Upper lobe of right lung (tissue), 1 donor: ENCODE data around the gene REEP5. TPM values are rescaled to one million over a fixed set of nuclear protein-coding genes. Genes with fewer than 3 reads are reported as not detected.

Source experiments
- ATAC-seq: fragments of 200-7000 bp; cut with Tn5 transposase; one replicate; pipeline ENCODE4 v1.9.1; 2020; ENCODE audit warnings: mild to moderate bottlenecking, moderate library complexity
- DNase-seq: peaks from one replicate; pipeline ENCODE4 v3.0.0-alpha.2; 2020
- H3K27ac ChIP-seq: fragments of 200-600 bp; one replicate; pipeline ENCODE4 v1.8.0; 2022
- H3K27me3 ChIP-seq: fragments of 200-600 bp; one replicate; pipeline ENCODE4 v1.8.0; 2022; ENCODE audit warnings: mild to moderate bottlenecking
- H3K36me3 ChIP-seq: fragments of 200-600 bp; one replicate; pipeline ENCODE4 v1.8.0; 2022
- H3K4me1 ChIP-seq: fragments of 200-600 bp; one replicate; pipeline ENCODE4 v1.8.0; 2022
- H3K4me3 ChIP-seq: fragments of 200-600 bp; one replicate; pipeline ENCODE4 v1.8.0; 2022; ENCODE audit warnings: mild to moderate bottlenecking
- H3K9me3 ChIP-seq: fragments of 200-600 bp; one replicate; pipeline ENCODE4 v1.8.0; 2022
- intact Hi-C: fragments of 100-400 bp; cut with DNase I; formaldehyde crosslinking; loops from one replicate; pipeline ENCODE4 v1.11.0; 2022
- total RNA-seq: library from RNA; stranded (reverse); fragmentation: NEBNext Ultra II Directional; extraction: Animal tissue kit (Norgen Biotek cat#: 25700); gene quantifications from one replicate; pipeline ENCODE4 v1.2.1, GENCODE V29; 2021
- TF ChIP-seq, protein P1 (sequence below): fragments of 200-600 bp; IDR thresholded peaks from one replicate; pipeline ENCODE4 v1.8.0; 2022; ENCODE audit warnings: antibody characterized with exemption
- donor health status: DM: no; HTN: yes; CAD: no; lungs with severe emphysema.

Gene REEP5
- total RNA-seq, 1 donor from 2014 or later = 108 TPM

DNA sequence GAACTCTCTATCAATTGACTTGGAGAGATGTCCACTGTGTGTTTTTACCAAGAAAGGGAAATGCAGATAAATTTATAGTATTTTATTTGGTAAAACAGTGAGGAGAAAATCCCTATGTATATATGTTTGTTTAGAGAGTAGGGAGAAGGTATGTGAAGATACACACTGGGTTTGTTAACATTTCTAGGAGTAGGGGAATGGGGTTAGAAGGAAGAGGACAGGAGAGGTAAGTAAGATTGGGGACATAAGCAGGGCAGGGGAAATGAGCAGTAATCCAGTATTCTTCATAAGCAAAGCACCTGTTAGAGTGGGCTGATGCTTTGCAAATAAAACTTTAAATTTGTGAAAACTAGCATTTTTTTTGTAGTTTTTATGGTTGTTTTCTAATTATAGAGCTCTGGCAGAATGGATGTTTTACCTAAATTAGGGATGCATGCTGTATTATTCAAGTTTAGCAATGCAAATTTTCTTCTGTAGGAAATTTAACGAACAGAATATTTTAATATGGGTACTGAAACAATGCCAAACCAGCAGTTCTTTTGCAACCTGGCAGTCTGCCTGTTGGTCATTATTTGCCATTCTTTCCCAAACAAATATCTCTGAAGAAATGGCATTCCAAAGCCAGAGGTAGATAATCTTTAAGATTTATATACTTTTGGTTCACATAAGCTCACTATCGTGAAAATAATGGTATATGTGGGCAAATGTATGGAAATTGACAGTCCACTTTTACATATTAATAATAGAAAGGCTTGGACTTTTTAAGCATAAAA is 35.2 kb upstream of the REEP5 start:
- Histone ChIP-seq H3K27ac (no peak overlapping the region), H3K36me3 (no peaks in the 10 kb centered on the region), H3K4me3 (no peak overlapping the region), H3K27me3 (no peaks in the 10 kb centered on the region), H3K9me3 (no peaks in the 10 kb centered on the region), H3K4me1 (peaks cover 31% of the 10 kb centered on the region)
- no peak for ATAC-seq
- TF ChIP-seq, protein P1, sequence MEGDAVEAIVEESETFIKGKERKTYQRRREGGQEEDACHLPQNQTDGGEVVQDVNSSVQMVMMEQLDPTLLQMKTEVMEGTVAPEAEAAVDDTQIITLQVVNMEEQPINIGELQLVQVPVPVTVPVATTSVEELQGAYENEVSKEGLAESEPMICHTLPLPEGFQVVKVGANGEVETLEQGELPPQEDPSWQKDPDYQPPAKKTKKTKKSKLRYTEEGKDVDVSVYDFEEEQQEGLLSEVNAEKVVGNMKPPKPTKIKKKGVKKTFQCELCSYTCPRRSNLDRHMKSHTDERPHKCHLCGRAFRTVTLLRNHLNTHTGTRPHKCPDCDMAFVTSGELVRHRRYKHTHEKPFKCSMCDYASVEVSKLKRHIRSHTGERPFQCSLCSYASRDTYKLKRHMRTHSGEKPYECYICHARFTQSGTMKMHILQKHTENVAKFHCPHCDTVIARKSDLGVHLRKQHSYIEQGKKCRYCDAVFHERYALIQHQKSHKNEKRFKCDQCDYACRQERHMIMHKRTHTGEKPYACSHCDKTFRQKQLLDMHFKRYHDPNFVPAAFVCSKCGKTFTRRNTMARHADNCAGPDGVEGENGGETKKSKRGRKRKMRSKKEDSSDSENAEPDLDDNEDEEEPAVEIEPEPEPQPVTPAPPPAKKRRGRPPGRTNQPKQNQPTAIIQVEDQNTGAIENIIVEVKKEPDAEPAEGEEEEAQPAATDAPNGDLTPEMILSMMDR = no peak
- no peak for DNase-seq
- intact Hi-C loops = no loop called here

DNA sequence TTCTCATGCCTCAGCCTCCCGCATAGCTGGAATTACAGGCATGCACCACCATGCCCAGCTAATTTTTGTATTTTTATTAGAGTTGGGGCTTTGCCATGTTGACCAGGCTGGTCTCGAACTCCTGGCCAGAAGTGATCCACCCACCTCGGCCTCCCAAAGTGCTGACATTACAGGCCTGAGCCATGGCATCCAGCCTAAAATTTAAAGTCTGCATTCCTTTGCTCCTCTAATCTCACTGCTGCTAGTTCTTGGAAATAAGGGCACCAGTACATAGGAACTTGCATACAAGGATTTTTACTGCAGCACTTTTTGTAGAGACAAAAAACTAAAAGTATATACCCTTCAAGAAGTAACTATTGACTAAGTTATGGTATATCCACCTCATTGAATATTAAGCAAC is 34.6 kb upstream of the REEP5 start:
- Histone ChIP-seq H3K27me3 (no peaks in the 10 kb centered on the region), H3K4me3 (no peak overlapping the region), H3K27ac (no peak overlapping the region), H3K4me1 (peaks cover 31% of the 10 kb centered on the region), H3K9me3 (no peaks in the 10 kb centered on the region), H3K36me3 (no peaks in the 10 kb centered on the region)
- intact Hi-C loops = no loop called here
- no peak for ATAC-seq
- DNase-seq = no peak
- TF ChIP-seq, protein P1 = no peak

DNA sequence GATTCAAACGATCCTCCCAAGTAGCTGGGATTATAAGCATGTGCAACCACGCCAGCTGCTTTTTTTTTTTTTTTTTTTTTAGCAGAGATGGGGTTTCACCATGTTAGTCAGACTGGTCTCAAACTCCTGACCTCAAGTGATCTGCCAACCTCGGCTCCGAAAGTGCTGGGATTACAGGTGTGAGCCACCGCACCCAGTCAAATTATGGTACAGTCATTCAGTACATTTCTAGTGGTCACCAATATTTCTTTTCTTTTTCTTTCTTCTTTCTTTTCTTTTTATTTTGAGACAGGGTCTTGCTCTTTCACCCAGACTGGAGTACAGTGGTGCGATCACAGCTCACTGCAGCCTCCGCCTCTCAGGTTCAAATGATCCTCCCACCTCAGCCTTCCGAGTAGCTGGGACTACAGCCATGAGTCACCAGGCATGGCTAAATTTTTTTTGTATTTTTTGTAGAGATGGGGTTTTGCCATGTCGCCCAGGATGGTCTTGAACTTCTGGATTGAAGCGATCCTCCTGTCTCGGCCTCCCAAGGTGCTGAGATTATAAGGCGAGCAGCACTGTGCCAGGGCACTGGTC is 29.2 kb upstream of the REEP5 start:
- Histone ChIP-seq H3K27me3 (no peaks in the 10 kb centered on the region), H3K36me3 (no peaks in the 10 kb centered on the region), H3K9me3 (no peaks in the 10 kb centered on the region), H3K27ac (no peak overlapping the region), H3K4me1 (no peaks in the 10 kb centered on the region), H3K4me3 (no peak overlapping the region)
- ATAC-seq = no peak
- TF ChIP-seq, protein P1 = no peak
- intact Hi-C loops = no loop called here
- no peak for DNase-seq

- intact Hi-C loops = no loop called here
- no peaks in the 10 kb centered on the region for H3K4me1 ChIP-seq
- no peak for ATAC-seq
- H3K27ac ChIP-seq = no peak overlapping the region
- no peaks in the 10 kb centered on the region for H3K9me3 ChIP-seq
- H3K4me3 ChIP-seq = no peak overlapping the region
- no peak for DNase-seq
- no peaks in the 10 kb centered on the region for H3K27me3 ChIP-seq
- TF ChIP-seq, protein P1 = no peak
- H3K36me3 ChIP-seq = no peaks in the 10 kb centered on the region
These were observed 26.4 kb upstream of the REEP5 start for GRCh38 chr5:112948458-112948857.

DNA sequence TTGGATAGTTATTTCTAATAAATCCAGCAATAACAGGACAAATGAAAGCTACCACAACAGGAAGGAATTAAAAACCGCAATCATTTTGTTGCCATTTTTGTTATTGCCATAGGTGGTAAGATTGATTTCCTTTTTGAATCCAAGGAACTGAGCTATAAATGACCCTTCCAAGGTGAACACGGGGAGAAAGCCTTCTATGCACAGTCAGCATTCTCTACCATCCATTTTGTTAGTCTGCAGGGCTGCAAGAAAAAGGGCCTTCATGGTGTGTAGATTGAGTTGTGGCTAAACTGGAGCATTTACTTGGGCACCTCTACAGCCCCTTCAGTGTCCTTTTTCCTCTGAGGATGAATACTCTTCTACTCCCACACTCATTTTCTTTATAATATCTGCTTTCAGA is 18.6 kb upstream of the REEP5 start:
- Histone ChIP-seq H3K9me3 (no peaks in the 10 kb centered on the region), H3K27me3 (no peaks in the 10 kb centered on the region), H3K4me1 (no peaks in the 10 kb centered on the region), H3K27ac (no peak overlapping the region), H3K4me3 (no peak overlapping the region), H3K36me3 (no peaks in the 10 kb centered on the region)
- no peak for DNase-seq
- intact Hi-C loops = no loop called here
- TF ChIP-seq, protein P1 = no peak
- ATAC-seq = no peak
